ENCODE results near the gene CAMTA2.
A peak's percentile ranks its signal among the peaks of the same experiment; 100 is the strongest.

The CAMTA2 gene

DNA sequence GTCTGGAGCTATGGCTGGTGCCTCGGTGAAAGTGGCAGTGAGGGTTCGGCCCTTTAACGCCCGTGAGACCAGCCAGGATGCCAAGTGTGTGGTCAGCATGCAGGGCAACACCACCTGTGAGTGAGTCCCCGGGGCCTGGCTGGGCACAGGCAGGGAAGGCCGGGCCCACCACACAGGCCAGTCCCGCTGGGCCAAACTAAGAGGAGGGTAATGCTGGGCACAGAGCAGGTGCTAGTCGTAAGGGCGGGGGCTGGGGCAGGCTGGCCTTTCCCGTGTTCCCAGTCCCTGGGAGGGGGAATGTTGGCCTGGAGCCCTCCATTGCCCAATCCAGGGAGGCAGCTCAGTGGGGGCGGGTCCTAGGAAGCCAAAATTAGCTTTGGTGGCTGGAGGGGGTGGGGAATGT lies 12.8 kb upstream of the CAMTA2 start:
- H3K4me2 ChIP-seq (ENCODE audit: low read length, poor library complexity, severe bottlenecking), result no peak overlapping the region
- H3K4me3 ChIP-seq (ENCODE audit: insufficient read depth in 1 of 2, low read depth in 1 of 2, low read length in 2 of 2), result peak overlapping the region in 1 of 2 experiments; percentile 99
- 92% methylated on average over 11 of the region's 11 CpGs for WGBS
- H4K8ac ChIP-seq (ENCODE audit: low read length), result no peak overlapping the region
- H3K14ac ChIP-seq (ENCODE audit: low read length in 2 of 2), result peak overlapping the region in 1 of 2 experiments; percentile 26
- peaks cover 43% of the 10 kb centered on the region for H3K79me1 ChIP-seq (replicated peaks; ENCODE audit: low read length, poor library complexity, severe bottlenecking)
- H3K36me3 ChIP-seq (ENCODE audit: control insufficient read depth in 1 of 2, insufficient read depth in 2 of 2, low read depth in 1 of 2, low read length in 2 of 2), result peaks cover 47 to 55% of the 10 kb centered on the region in 2 experiments
- no peak overlapping the region for H2BK5ac ChIP-seq (ENCODE audit: low read depth, low read length, poor library complexity, severe bottlenecking)
- H3K4me1 ChIP-seq (ENCODE audit: control insufficient read depth, insufficient read depth, low read depth, low read length), result peaks cover 28% of the 10 kb centered on the region
- no peak overlapping the region for H2AK5ac ChIP-seq (ENCODE audit: low read length, severe bottlenecking)
- H3K27ac ChIP-seq (ENCODE audit: low read length, poor library complexity, severe bottlenecking), result no peak overlapping the region
- H2BK120ac ChIP-seq (ENCODE audit: low read depth, low read length), result peak overlapping the region; percentile 19
- no peak overlapping the region for H3K4ac ChIP-seq (ENCODE audit: low read depth in 1 of 2, low read length in 2 of 2)
- no peak overlapping the region for H2BK12ac ChIP-seq (ENCODE audit: low read length in 2 of 2)
- no peaks in the 10 kb centered on the region for H3K27me3 ChIP-seq (ENCODE audit: control insufficient read depth in 1 of 2, insufficient read depth in 1 of 2, low read length in 2 of 2)
- H3K23ac ChIP-seq (ENCODE audit: low read length in 2 of 2), result no peak overlapping the region
- no peaks in the 10 kb centered on the region for H3K9me3 ChIP-seq (ENCODE audit: control insufficient read depth, low read length)
- H4K91ac ChIP-seq (ENCODE audit: low read length), result no peak overlapping the region
- H2AFZ ChIP-seq (ENCODE audit: low read depth, low read length), result no peak overlapping the region
- no peak overlapping the region for H2BK15ac ChIP-seq (ENCODE audit: low read depth, poor library complexity, severe bottlenecking)
- H3K9ac ChIP-seq (ENCODE audit: low read length), result peak overlapping the region; percentile 91
- DNase-seq, result no peak
- H3K18ac ChIP-seq (ENCODE audit: low read depth in 1 of 2, low read length in 2 of 2), result no peak overlapping the region

DNA sequence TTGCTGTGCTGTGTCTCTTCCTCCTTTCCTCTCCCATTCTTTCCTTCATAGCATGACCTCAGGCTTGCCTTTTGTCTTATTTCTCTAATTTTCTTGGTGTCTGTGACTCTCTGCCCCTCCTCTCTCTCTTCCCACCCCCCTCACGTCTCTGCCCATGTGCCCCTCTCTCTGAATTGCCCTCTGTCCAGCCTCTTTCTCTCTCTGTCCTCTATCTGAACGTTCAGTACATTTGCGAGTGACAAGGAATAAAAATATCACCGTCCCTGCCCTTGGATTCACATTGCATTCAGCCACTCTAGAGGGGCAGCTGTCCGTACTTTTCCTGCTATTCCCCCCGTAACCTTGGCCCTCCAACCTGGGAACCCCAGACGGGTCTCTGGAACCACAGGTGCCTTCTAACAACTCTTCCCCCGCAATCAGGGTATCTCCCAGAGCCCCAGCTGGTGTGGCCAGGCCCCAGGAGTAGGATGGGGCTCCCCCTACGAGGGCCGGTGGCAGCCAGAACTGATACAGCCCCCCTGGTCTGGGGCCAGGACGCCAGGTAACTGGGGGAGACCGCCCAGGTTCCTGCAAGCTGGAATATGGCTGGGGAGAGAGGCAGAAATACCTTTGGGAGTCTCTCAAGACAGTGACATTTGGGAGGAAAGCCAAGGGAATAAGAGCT lies 12.1 kb upstream of the CAMTA2 start:
- Histone ChIP-seq H3K36me3 (ENCODE audit: control insufficient read depth in 1 of 2, insufficient read depth in 2 of 2, low read depth in 1 of 2, low read length in 2 of 2) (peaks cover 40 to 49% of the 10 kb centered on the region in 2 experiments), H3K14ac (ENCODE audit: low read length in 2 of 2) (no peak overlapping the region), H3K9ac (ENCODE audit: low read length) (peak overlapping the region; percentile 91), H2BK12ac (ENCODE audit: low read length in 2 of 2) (no peak overlapping the region), H3K27me3 (ENCODE audit: control insufficient read depth in 1 of 2, insufficient read depth in 1 of 2, low read length in 2 of 2) (no peaks in the 10 kb centered on the region), H2BK5ac (ENCODE audit: low read depth, low read length, poor library complexity, severe bottlenecking) (no peak overlapping the region), H2BK120ac (ENCODE audit: low read depth, low read length) (no peak overlapping the region), H3K27ac (ENCODE audit: low read length, poor library complexity, severe bottlenecking) (no peak overlapping the region), H2BK15ac (ENCODE audit: low read depth, poor library complexity, severe bottlenecking) (no peak overlapping the region), H3K79me1 (replicated peaks; ENCODE audit: low read length, poor library complexity, severe bottlenecking) (peaks cover 37% of the 10 kb centered on the region), H4K91ac (ENCODE audit: low read length) (no peak overlapping the region), H3K18ac (ENCODE audit: low read depth in 1 of 2, low read length in 2 of 2) (no peak overlapping the region), H2AFZ (ENCODE audit: low read depth, low read length) (no peak overlapping the region), H2AK5ac (ENCODE audit: low read length, severe bottlenecking) (peak overlapping the region; percentile 19), H4K8ac (ENCODE audit: low read length) (no peak overlapping the region), H3K4me1 (ENCODE audit: control insufficient read depth, insufficient read depth, low read depth, low read length) (peaks cover 28% of the 10 kb centered on the region), H3K9me3 (ENCODE audit: control insufficient read depth, low read length) (no peaks in the 10 kb centered on the region), H3K4me2 (ENCODE audit: low read length, poor library complexity, severe bottlenecking) (peak overlapping the region; percentile 90), H3K4ac (ENCODE audit: low read depth in 1 of 2, low read length in 2 of 2) (no peak overlapping the region), H3K23ac (ENCODE audit: low read length in 2 of 2) (no peak overlapping the region), H3K4me3 (ENCODE audit: insufficient read depth in 1 of 2, low read depth in 1 of 2, low read length in 2 of 2) (peak overlapping the region in 1 of 2 experiments; percentile 99)
- 80% methylated on average over 12 of the region's 12 CpGs for WGBS
- DNase-seq, result no peak

- no peak overlapping the region for H3K27ac ChIP-seq (ENCODE audit: low read length, poor library complexity, severe bottlenecking)
Measured at GRCh38 chr17:4998732-4999429, 11.4 kb upstream of the CAMTA2 start.

More at GRCh38 chr17:4998732-4999429, 11.4 kb upstream of the CAMTA2 start:
- peak overlapping the region; percentile 38 to 60 for H2BK12ac ChIP-seq (ENCODE audit: low read length in 2 of 2)
- H2BK15ac ChIP-seq (ENCODE audit: low read depth, poor library complexity, severe bottlenecking), result peak overlapping the region; percentile 34
- peaks cover 31% of the 10 kb centered on the region for H3K79me1 ChIP-seq (replicated peaks; ENCODE audit: low read length, poor library complexity, severe bottlenecking)
- WGBS, result 29% methylated on average over 14 of the region's 14 CpGs
- peak overlapping the region in 1 of 2 experiments; percentile 86 for H3K18ac ChIP-seq (ENCODE audit: low read depth in 1 of 2, low read length in 2 of 2)
- no peaks in the 10 kb centered on the region for H3K9me3 ChIP-seq (ENCODE audit: control insufficient read depth, low read length)
- no peak for DNase-seq
- no peaks in the 10 kb centered on the region for H3K27me3 ChIP-seq (ENCODE audit: control insufficient read depth in 1 of 2, insufficient read depth in 1 of 2, low read length in 2 of 2)
- H2BK120ac ChIP-seq (ENCODE audit: low read depth, low read length), result no peak overlapping the region
- H3K4ac ChIP-seq (ENCODE audit: low read depth in 1 of 2, low read length in 2 of 2), result peak overlapping the region; percentile 10 to 59
- H4K91ac ChIP-seq (ENCODE audit: low read length), result peak overlapping the region; percentile 72
- H3K36me3 ChIP-seq (ENCODE audit: control insufficient read depth in 1 of 2, insufficient read depth in 2 of 2, low read depth in 1 of 2, low read length in 2 of 2), result peaks cover 33 to 42% of the 10 kb centered on the region in 2 experiments
- H2AK5ac ChIP-seq (ENCODE audit: low read length, severe bottlenecking), result peak overlapping the region; percentile 70
- peak overlapping the region in 1 of 2 experiments; percentile 91 for H3K14ac ChIP-seq (ENCODE audit: low read length in 2 of 2)
- H4K8ac ChIP-seq (ENCODE audit: low read length), result no peak overlapping the region
- H3K23ac ChIP-seq (ENCODE audit: low read length in 2 of 2), result peak overlapping the region in 1 of 2 experiments; percentile 24
- peak overlapping the region; percentile 90 for H3K4me2 ChIP-seq (ENCODE audit: low read length, poor library complexity, severe bottlenecking)
- H3K4me3 ChIP-seq (ENCODE audit: insufficient read depth in 1 of 2, low read depth in 1 of 2, low read length in 2 of 2), result peak overlapping the region; percentile 88 to 99
- peaks cover 28% of the 10 kb centered on the region for H3K4me1 ChIP-seq (ENCODE audit: control insufficient read depth, insufficient read depth, low read depth, low read length)
- H2BK5ac ChIP-seq (ENCODE audit: low read depth, low read length, poor library complexity, severe bottlenecking), result no peak overlapping the region
- no peak overlapping the region for H2AFZ ChIP-seq (ENCODE audit: low read depth, low read length)
- peak overlapping the region; percentile 91 for H3K9ac ChIP-seq (ENCODE audit: low read length)

All from mesenchymal stem cell (in vitro differentiated cells and primary cell).